Mesodermal cell (in vitro differentiated cells): ENCODE results near the gene DEUP1. TPM values are rescaled to one million over a fixed set of nuclear protein-coding genes. Genes with fewer than 3 reads are reported as not detected.

Experiments used
- H3K27ac ChIP-seq: 2 replicates; pipeline ENCODE4 v1.7.0; 2013; ENCODE audit warnings: mild to moderate bottlenecking, low read depth, low read length, moderate library complexity; ENCODE audit not compliant: severe bottlenecking
- H3K36me3 ChIP-seq: 2 replicates; pipeline ENCODE4 v1.7.1; 2013; ENCODE audit warnings: mild to moderate bottlenecking, low read length, moderate library complexity; ENCODE audit not compliant: control insufficient read depth, insufficient read depth
- H3K4me1 ChIP-seq: one replicate; pipeline ENCODE4 v1.7.1; 2013; ENCODE audit warnings: mild to moderate bottlenecking, low read length; ENCODE audit not compliant: insufficient read depth, control insufficient read depth, poor library complexity, severe bottlenecking
- H3K4me3 ChIP-seq: 2 replicates; pipeline ENCODE4 v1.7.0; 2013; ENCODE audit warnings: low read length, control low read depth, mild to moderate bottlenecking; ENCODE audit not compliant: insufficient read depth, poor library complexity, severe bottlenecking; ENCODE audit errors: extremely low read depth
- H3K9me3 ChIP-seq: 2 replicates; pipeline ENCODE4 v1.7.1; 2013; ENCODE audit warnings: mild to moderate bottlenecking, low read length, moderate library complexity; ENCODE audit not compliant: control insufficient read depth
- WGBS, 2 experiments: methylation state at CpG; one replicate each; pipeline ENCODE4 v1.1.5; 2013; ENCODE audit warnings: missing lambda C conversion rate in 2 of 2; ENCODE audit not compliant: insufficient coverage in 2 of 2; 5-methylcytosine and 5-hydroxymethylcytosine counted together
- polyA plus RNA-seq, 2 experiments: library from polyadenylated mRNA; stranded (reverse); fragments of 50-300 nt; gene quantifications; one replicate each; pipeline ENCODE4 v1.2.3, GENCODE V29; 2013

Gene DEUP1, protein sequence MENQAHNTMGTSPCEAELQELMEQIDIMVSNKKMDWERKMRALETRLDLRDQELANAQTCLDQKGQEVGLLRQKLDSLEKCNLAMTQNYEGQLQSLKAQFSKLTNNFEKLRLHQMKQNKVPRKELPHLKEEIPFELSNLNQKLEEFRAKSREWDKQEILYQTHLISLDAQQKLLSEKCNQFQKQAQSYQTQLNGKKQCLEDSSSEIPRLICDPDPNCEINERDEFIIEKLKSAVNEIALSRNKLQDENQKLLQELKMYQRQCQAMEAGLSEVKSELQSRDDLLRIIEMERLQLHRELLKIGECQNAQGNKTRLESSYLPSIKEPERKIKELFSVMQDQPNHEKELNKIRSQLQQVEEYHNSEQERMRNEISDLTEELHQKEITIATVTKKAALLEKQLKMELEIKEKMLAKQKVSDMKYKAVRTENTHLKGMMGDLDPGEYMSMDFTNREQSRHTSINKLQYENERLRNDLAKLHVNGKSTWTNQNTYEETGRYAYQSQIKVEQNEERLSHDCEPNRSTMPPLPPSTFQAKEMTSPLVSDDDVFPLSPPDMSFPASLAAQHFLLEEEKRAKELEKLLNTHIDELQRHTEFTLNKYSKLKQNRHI
- 0.18 TPM for polyA plus RNA-seq (2013, experiment 1 of 2)
- not detected for polyA plus RNA-seq (2013, experiment 2 of 2)

DNA sequence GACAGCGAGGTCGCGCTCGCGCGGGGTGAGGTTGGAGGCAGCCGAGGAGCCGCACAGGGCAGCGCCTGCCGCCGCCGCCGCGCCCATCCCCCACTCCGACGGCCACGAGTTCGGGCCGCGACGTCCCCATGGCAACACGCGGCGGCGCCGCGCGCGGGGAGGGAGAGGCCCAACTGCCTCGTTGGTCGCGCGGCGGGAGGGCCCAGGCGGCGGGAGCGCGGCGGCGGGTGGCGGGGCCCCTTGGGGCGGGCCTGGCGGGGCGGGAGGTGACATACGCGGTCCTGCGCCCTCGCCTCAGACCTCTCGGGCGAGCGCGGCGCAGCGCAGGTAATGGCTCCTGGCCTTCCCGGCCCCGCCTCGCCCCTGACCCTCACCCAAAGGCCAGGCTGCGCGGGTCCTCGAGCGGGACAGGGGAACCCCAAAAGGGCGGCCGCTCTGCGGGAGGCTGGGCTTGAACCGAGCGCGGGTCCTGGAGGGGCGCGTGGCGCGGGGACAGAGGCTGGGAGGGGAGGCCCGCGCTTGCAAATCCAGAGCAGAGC lies at the start of gene DEUP1:
TSS of gene DEUP1 (plus strand) at position 297 of the 539 bp plus-strand sequence. CDS start 1,518 bp downstream, outside the sequence.
- Histone ChIP-seq H3K9me3 (no peaks in the 10 kb centered on the region), H3K4me1 (no peaks in the 10 kb centered on the region), H3K36me3 (no peaks in the 10 kb centered on the region), H3K27ac (no peak within 1 kb of the TSS), H3K4me3 (peak within 1 kb of the TSS; percentile 43)
- 12 to 17% methylated on average over 37 to 42 of the region's 73 CpGs for WGBS, 2 experiments

DNA sequence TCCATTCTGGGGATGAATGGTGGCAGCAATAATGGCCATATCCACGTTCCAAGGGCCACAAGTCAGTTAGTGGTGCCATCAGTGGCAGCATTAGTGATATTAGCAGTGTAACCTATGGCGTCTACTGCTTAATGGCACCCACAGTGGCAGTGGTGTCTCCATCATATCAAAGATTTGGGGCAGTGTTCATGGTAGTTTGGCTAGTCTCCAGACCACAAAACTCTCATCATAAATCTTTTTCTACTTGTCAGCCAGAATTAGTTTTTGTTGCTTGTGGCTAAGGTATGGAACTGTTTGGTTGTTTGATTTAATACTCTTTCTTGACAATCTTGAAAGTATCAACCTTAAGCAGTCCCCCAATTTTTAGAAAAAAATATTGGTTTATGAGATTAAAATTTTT lies 45.1 kb upstream of the DEUP1 start:
- Histone ChIP-seq H3K27ac (no peak overlapping the region), H3K4me3 (no peak overlapping the region), H3K36me3 (no peaks in the 10 kb centered on the region), H3K9me3 (no peaks in the 10 kb centered on the region), H3K4me1 (no peaks in the 10 kb centered on the region)
- WGBS, 2 experiments: 91 to 100% methylated on average over 1 to 2 of the region's 2 CpGs

DNA sequence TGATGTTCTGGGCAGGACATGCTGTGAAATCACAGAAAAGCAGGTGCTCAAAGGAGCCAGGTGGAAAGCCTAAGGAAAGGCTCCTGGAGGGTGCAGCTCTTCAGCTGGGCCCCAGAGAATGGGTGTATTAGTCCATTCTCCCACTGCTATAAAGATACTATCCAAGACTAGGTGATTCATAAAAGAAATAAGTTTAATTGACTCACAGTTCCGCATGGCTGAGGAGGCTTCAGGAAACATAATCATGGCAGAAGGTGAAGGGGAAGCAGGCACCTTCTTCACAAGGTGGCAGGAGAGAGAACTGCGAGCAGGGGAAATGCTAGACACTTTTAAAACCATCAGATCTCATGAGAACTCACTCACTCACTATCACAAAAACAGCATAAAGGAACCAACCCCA lies 43.1 kb upstream of the DEUP1 start:
- H3K4me3 ChIP-seq: no peak overlapping the region
- no peaks in the 10 kb centered on the region for H3K9me3 ChIP-seq
- no peaks in the 10 kb centered on the region for H3K4me1 ChIP-seq
- no peak overlapping the region for H3K27ac ChIP-seq
- no peaks in the 10 kb centered on the region for H3K36me3 ChIP-seq
- WGBS, 2 experiments: 92% methylated on average over 2 of the region's 2 CpGs; no CpG with 5 or more reads in 1 of the 2 experiments

DNA sequence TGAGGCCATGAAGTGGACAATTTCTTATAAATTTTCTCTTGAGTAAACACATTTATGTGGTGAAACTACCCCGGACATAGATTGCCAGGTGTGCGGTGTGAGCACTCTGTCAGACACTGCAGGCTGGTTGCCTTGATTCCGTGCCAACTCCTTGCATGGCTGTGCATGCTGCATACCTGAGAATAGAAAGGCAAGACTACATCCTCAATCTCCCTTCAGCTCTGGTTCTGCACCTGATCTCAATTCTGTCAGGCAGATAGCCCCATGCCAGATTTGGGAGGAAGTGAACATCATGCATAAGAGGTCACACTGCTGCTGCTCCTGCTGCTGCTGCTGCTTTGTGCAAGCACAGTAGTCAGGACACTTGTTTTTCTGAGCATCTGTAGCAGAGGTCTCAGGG lies 42.5 kb upstream of the DEUP1 start:
- Histone ChIP-seq H3K9me3 (no peaks in the 10 kb centered on the region), H3K27ac (no peak overlapping the region), H3K36me3 (no peaks in the 10 kb centered on the region), H3K4me1 (no peaks in the 10 kb centered on the region), H3K4me3 (no peak overlapping the region)
- WGBS, 2 experiments: no CpG with 5 or more reads among the region's 3 CpGs

DNA sequence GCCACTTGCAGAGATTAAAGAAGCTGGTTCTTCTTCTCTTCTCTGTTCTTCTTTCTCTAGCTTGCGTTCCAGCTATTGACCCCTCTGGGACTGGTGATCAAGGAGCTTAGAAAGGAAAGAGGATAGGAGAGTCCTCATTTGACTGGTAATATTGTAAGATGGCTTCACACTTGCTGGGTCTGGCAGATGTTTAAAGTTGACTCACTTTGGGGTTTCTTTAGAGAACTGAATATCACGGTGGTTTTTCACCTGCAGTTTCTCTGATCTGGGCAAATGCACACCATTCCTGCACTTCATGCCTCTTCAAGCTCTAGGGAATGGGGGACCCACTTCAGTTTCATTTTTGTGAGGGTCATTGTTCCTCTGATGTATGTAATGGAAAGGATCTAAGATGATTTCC lies 41.8 kb upstream of the DEUP1 start:
- H3K4me1 ChIP-seq: no peaks in the 10 kb centered on the region
- WGBS, 2 experiments: no CpG with 5 or more reads among the region's 2 CpGs
- no peaks in the 10 kb centered on the region for H3K9me3 ChIP-seq
- H3K27ac ChIP-seq: no peak overlapping the region
- H3K36me3 ChIP-seq: no peaks in the 10 kb centered on the region
- no peak overlapping the region for H3K4me3 ChIP-seq

DNA sequence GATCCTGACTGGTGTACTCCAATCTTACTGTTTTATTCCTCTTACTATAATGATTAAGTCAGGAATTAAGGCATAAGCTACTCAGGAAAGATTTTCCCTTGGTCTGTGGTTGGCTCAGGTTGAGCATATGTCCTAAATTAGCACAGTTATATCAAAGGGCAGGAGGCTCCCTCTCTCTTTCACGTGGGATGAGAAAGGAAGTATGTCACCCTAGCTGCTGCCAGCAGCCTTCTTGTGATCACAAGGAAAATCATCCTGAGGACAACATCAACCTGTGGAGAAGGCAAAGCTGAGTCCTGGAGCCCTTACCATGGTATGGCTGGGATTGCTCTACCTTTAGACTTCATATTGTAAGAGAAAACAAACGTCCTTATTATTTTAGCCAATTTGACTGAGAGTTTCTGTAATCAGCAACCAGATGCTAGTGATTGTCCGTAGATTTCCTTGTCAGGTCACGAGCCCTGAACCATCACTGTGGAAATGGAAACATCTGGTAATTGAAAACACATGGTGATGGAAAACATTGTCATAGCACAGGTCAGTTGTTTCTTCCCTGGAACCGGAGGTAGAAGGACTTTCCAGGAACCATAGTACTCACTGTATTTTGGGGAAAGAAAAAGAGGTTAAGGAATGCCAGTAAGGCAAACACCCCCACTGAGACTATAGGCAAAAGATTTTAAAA lies 40.6 kb upstream of the DEUP1 start:
- H3K4me1 ChIP-seq: no peaks in the 10 kb centered on the region
- H3K36me3 ChIP-seq: no peaks in the 10 kb centered on the region
- WGBS, 2 experiments: 68 to 100% methylated on average over 1 to 5 of the region's 5 CpGs
- H3K27ac ChIP-seq: no peak overlapping the region
- H3K9me3 ChIP-seq: no peaks in the 10 kb centered on the region
- no peak overlapping the region for H3K4me3 ChIP-seq

DNA sequence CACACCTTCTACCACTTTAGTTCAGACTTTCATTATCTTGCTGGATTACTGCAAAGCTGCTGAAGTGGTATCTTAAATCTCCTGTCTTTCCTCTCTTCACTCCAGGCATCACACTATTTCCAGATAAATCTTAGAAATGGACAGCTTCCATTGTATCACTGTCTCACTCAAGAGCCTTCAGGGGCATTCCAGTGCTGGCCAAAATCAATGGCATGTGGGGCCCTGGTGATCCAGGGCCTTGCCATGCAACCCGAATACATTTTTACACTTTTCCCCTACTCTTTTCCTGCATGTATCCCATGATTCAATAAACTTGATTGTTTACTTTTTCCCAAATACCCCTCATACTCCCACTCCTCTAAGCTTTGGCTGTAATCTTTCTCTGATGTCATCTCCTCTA lies 39.4 kb upstream of the DEUP1 start:
- 67 to 80% methylated on average over 1 of the region's 1 CpG for WGBS, 2 experiments
- Histone ChIP-seq H3K9me3 (no peaks in the 10 kb centered on the region), H3K27ac (no peak overlapping the region), H3K36me3 (no peaks in the 10 kb centered on the region), H3K4me3 (no peak overlapping the region), H3K4me1 (no peaks in the 10 kb centered on the region)

DNA sequence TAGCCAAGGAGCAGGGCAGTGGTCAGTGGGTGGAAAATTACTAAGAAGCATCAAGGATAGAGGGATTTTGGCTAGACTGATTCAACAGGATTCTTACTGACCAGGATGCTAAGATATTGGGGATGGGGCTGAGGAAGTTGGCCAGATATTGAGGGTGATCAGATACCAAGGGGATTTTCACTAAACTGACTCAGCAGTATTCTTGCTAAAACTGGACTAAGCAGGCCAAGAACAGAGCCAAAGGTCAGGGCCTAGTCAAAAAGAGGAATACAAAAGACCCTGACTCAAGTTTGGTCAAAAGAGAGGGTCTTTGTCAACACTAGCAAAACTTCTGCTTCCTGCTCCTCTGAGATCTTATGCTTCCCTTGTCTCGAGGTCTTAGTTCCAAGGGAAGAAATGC lies 38.6 kb upstream of the DEUP1 start:
- 88 to 100% methylated on average over 1 of the region's 1 CpG for WGBS, 2 experiments
- no peak overlapping the region for H3K27ac ChIP-seq
- H3K36me3 ChIP-seq: no peaks in the 10 kb centered on the region
- H3K4me1 ChIP-seq: no peaks in the 10 kb centered on the region
- no peak overlapping the region for H3K4me3 ChIP-seq
- H3K9me3 ChIP-seq: no peaks in the 10 kb centered on the region

DNA sequence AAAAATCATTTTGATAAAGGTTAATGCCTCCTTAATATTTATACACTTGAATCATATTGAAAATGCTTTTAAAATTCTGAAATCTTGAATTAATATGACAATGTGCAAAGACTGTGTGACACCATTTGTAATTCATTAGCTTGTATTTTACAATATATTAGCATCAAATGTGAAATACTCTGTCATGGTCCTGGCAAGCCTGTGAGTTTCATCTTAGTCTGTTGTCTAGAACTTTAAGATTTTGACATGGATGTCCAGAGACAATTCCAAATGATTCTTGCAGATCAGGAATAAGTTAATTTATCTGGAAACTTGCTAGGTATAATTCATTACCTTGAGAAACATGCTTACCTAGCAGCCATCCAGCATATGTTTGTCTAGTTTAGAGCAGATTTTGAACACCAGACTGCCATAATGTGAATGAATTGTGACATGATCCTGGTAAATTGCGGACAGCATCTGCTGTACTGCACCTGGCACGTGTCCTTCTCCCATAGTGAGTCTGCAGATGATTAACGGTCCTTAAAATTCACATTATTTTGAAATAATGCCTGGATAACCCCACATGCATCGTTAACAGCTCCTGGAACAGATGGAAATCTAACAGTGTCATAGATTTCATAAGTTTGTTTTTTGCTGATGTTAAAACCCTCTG lies 34.5 kb upstream of the DEUP1 start:
- Histone ChIP-seq H3K4me3 (no peak overlapping the region), H3K9me3 (no peaks in the 10 kb centered on the region), H3K36me3 (no peaks in the 10 kb centered on the region), H3K4me1 (no peaks in the 10 kb centered on the region), H3K27ac (no peak overlapping the region)
- WGBS, 2 experiments: 92% methylated on average over 2 of the region's 4 CpGs; no CpG with 5 or more reads in 1 of the 2 experiments

DNA sequence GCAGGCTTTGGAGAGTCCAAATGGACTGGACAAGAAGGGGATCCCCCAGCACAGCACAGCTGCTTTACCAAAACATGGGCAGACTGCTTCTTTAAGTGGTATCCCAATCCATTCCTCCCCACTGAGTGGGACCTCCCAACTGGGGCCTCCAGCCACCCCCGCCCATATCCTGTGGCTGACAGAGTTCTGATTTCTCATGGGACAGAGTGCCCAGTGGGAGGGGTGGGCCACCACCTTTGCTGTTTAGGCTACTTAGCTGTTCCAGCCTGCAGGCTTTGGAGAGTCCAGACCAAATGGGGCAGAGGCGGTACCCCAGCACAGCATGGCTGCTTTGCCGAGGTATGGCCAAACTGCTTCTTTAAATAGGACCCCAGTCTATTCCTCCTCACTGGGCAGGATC lies 26.9 kb upstream of the DEUP1 start:
- Histone ChIP-seq H3K27ac (no peak overlapping the region), H3K9me3 (no peaks in the 10 kb centered on the region), H3K4me1 (no peaks in the 10 kb centered on the region), H3K4me3 (no peak overlapping the region), H3K36me3 (no peaks in the 10 kb centered on the region)
- WGBS, 2 experiments: 86 to 87% methylated on average over 2 to 3 of the region's 3 CpGs
